ENCODE data around the gene VPS16.

VPS16 gene

DNA sequence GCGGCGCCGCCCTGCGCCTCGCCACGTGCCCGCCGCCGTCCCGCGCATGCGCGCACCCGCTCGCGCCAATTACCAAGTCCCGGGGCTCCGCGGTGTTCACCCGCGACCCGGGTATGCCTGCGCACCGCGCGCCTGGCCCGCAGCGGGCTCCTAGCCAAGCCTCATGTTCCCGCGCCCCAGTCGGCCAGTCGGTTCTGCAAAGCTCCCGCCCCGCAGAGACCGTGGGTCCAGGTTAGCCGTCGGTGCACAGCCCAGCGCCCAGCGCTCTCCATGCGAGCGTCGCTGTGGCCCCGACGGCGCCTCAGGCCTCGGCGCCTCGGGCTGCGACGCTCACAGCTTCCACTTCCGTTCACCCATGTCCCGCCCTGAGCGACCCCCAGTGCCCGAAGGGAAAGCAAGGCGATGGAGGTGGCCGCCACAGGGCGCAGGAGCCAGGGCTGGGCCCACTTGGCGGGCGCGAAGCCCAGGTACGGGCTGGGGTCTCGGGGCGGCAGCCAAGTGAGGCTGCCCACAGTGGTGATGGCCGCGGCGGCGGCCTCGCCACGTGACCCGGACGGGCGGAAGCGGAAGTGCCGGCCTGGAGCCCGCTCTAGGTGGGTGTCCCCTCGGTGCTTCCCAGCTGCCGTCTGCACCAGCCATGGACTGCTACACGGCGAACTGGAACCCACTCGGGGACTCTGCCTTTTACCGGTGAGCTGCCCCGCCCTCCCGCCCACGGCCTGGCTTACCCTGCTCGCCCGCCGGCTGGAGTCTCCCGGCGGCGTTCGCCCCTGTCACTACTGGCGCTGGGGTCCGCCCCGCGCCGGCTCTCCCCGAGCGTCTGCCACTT lies at the start of gene VPS16, which contains the start of gene PCED1A:
TSS of gene VPS16 (plus strand) at position 608 of the 829 bp plus-strand sequence. CDS start at position 638, 30 bp downstream.
TSS of gene PCED1A (minus strand) at position 518 of the 829 bp plus-strand sequence. CDS start 743 bp downstream, outside the sequence.
- peak; percentile 97 for DNase-seq (ENCODE audit: low spot score)

DNA sequence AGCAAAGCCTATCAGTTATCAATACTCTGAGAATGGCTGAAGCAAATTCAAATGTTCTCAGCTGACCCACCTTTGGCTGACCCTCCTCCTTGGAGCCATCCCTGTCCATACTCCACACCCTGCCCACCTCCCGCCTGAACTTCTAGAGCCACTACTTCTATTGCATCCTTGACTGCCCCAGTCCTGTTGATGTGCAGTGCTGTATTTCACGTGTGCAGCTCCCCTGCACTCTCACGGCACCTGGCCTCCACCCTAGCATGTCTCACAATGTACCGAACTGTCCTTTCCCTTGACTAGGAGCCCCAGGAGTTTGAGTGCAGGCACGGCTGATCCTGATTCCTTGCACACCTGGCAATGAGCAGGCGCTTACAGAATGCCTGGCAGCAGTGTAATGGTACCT lies 47.1 kb upstream of the VPS16 start:
- no peak for DNase-seq (ENCODE audit: low spot score)

DNA sequence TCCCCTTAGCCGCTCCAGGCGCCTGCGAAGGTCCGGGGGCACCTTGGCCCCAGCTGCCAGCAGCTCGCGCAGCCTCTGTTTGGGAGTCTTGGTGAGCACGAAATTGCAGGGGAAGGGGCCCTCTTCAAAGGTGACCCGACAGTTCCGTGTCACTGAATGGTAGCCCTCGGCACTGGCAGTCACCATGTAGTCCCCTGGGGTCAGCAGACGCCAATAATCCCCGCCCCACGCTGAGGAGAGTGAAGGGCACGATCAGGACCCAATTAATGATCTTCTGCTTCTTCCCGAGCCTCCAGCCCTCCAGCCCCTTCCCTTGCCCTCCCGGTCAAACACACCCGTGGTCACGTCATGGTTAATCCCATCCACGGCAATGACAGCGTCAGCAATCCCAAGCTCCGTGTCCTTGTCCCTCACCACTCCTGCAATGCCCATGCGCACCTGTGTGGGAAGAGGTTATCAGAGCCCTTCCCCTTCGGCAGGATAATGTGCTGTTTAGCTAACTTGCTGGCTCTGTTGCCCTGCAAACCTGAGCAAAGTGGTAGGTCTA lies 46.3 kb upstream of the VPS16 start:
- DNase-seq (ENCODE audit: low spot score) = no peak

DNA sequence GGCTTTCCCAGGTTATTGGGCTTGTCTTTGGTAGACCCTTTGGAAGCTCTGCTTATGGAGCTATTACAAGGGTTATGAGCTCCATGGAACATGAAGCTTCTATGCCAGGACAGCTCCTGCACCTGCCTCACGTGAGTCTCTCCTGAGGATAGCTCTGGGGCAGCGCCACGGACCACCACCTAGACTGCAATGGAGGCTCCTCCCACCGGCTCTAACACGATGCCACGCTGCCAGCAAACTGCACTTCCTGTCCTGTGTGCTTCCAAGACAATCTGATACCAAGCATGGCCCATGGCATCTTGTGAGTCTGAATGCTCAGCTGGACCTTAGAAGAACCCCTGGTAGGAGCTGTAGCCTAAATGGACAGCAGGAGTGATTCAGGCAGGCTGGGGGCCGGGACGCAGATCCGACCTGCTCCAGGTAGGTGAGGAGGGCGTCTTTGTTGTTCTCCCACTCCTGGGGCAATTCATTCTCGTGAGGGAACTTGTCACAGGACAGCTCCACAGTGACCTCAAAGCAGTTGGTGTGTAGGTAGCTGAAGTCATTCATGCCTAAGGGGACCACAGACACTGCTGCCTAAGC lies 45.6 kb upstream of the VPS16 start:
- no peak for DNase-seq (ENCODE audit: low spot score)

DNA sequence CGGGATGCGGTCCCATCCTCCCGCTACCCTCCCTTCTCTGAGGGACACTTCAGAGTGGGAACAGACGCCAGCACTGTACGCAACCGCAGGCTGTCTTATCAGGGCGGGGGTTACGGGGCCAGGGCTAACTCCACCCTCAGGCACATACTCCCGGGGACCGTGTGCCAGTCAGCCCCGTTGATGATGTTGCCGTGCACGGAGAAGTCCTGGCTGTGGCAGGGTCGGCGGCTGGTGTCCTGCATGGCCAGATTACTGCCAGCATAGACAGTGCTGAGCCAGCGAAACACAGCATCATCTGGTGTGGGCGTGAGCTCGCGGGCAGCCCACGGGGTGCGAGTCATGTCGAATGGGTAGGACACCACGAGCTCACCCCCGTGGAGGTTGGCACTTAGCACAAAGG lies 45.1 kb upstream of the VPS16 start:
- DNase-seq (ENCODE audit: low spot score) = no peak

DNA sequence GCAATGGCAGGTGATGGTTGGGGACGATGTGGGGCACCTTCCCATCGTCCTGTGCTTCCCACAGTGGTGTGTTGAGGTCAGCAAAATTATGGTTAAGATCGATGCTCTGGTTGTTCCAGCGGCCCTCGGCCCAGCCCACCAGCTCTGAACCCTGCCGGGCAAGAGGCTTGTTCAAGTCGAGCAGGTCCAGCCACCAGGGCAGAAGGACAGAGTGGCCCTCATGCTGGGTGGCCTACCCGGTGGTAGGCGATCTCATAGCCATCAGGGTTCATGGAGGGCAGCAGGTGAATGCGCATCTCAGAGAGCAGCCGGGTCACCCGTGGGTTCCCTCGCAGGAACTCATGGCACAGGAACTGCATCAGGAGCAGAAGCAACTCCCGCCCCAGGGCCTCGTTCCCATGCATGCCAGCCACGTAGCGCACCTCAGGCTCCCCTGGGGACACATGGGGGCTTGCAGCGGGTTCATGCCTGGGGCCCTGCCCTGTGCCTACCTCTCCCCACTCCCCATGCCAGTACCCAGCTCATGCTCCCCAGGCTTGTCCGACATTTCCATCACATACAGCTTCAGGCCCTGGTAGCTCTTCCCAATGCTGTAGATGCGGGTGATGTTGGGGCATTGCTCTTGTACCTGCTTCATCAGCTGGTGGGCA lies 44.4 kb upstream of the VPS16 start:
- no peak for DNase-seq (ENCODE audit: low spot score)

DNA sequence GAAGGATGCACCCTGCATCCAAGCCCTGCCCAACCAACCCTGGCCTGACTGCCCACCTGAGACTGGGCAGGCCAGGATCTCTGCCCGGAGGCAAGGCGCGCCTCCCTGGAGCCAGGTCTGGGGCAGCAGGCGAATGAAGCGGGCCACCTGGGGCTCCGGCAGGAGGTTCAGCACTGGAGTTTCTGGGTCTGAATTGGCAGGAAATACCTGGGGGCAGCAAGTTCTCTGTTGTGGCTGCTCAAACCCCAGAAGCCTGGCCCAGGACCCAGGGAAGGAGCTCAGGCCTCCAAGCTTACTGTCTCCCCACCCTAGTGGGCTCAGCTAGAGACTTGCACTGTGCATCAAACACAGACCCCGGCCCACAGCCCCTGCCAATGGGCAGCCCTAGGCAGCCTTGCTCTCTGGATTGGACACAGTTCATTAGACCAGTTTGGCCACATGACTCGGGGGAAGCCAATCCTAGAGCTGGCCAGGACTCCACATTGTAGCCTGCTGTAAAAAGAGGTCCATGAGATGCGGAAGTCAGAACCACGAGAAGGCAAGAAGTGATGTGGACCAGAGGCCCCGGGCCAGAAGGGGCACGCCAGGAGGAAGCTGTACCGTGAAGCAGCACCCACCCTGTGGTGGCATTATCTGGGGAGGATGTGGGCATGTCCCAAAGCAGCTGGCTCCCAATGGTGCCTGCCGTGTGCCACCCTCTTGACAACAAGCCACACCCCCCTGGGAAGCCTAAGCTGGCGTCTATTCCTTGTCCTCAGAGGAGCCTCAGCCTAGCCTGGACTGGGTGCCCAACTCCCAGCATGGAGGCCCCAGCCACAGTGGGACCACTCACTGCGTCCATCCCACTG lies 43.2 kb upstream of the VPS16 start:
- no peak for DNase-seq (ENCODE audit: low spot score)

DNA sequence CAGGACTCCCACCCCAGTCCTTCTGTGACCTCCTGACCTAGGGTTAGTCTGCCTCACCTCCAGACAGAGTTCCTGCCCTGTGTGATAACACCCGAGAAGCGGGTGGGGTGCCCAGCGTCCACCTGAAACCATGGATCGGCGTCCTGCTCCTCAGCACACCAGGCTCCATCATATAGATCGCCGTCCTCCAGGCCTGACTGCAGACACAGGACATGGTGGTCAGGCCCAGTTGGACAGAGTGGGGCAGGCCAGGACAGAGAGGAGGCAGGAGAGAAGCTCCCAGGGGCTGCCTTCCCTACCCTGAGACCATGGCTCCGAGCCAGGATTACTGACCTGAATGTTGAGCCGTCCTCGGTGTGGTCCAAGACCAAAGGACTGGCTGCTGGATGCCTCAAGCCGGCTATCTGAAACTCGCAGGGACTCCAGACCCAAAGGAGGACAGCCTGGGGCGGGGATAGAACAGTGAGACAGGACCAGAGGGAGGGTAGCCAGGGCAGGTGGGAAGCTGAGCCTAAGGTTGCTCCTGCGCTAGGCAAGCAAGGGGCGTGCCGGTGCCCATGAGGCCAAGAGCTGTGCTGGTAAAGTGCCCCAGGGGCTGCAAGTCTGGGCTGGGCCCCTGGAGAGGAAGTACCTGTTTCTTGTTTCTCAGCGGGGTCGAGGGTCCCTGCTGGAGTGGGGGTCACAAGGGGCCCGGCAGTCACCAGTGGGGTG lies 42.3 kb upstream of the VPS16 start:
- no peak for DNase-seq (ENCODE audit: low spot score)

DNA sequence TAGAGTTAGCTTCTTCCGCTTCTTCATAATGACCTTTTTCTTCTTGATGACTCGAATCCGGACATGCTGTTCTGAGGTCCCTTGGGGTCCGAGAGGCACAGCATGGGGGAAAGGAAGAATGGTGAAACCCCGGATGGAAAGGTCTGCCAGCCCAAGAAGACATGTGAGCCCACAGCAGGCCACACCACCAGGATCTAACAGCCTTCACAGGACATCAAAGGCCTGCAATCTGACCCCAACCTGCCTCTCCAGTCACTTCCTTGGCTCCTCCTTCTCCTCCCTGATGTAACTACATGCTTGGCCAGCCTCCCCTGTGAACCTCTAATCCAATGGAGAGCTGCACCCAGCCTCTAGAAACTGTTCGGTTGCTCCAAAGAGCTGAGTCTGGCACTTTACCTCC lies 41.7 kb upstream of the VPS16 start:
- DNase-seq (ENCODE audit: low spot score) = no peak

DNA sequence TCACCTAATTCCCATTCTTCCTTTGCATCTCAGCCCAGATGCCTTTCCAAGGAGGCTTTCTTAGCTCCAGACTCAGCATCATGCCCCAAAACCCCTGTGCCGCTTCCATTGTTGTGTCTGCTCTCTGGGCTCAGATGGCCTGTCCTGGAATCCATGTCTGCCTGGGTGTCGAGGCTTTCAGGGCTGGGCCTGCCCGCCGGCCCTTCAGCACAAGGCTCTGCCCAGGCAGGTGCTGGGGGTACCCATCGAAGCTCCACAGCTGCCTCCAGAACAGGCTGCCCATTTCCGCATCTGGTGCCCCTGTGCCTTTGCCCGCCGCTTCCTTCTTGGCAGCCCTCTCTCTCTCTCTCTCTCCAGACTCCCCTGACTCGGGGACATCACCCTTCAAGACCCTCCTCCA lies 41.3 kb upstream of the VPS16 start:
- no peak for DNase-seq (ENCODE audit: low spot score)

DNA sequence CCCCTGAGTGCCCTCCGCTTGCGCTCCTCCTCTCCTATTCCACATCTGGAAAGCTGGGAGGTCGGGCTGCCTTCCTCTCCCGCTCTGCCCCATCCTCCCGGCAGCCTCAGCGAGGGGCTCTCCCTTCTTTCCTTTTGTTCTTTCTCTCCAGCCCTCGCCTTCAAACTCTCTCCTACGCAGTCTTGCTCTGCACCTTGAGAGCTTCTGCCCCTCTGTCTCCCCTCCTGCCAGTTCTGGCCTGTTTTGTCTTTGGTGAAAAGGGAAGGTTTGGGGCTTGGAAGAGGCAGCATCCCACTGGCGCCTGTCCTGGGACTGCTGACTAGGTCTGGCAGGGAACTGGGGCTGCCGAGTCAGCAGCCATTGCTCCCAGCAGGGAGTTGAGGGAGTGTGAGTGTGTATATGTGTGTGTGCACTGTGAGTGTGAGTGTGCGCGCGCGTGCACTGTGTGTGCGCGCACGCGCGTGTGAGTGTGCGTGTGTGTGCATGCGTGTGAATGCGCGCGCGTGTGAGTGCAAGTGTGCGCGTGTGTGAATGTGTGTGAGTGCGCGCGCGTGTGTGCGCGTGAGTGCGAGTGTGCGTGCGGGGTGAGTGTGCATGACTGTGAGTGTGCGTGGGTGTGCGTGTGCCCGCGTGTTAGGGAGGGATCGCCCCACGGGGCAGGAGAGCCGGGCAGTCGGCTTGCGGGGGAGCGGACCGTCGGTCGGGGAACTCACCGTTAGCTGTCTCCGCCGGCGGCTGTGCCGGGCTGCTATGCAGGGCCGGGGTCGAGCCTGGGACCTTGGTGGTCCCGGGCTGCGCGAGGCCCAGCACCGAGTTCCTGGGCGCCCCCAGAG lies 40.6 kb upstream of the VPS16 start:
- DNase-seq (ENCODE audit: low spot score) = no peak

DNA sequence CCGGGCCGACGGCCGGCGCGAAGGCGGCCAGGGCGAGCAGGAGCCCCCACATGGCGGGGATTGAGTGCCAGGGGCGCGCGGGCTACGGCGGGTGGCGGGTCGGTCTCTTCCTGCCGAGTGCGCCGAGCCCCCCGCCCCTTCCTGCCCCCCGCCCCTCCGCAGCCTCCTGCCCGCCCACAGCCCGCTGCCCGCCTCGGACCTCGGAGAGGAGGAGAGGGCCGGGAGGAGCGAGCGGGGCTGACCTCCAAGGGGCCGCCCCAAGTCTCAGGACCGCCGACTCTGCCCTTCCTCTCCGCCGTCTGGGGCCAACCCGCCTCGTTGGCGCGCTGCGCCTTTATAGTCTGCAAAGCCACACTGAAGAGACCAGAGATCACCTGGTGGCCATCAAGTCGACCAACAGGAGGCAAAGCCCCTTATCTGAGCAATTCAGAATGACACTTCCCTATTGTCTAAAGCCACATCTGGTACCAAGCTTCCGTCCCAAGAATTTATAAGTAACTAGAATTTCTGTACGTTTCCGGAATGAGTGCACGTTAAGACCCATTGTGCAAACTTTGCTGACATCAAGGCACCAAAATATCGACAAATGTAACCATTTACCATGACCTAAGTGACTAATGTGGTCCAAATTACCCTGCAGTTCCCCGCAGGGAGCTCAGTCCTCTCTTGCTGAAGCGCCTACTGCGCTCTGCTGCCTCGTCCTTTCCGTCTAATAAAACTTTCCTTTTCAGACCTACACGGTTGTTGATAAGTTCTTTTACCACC lies 39.8 kb upstream of the VPS16 start, which contains the start of gene CPXM1:
TSS of gene CPXM1 (minus strand) at position 107 of the 765 bp plus-strand sequence. CDS start at position 52, 55 bp downstream.
- no peak for DNase-seq (ENCODE audit: low spot score)

DNA sequence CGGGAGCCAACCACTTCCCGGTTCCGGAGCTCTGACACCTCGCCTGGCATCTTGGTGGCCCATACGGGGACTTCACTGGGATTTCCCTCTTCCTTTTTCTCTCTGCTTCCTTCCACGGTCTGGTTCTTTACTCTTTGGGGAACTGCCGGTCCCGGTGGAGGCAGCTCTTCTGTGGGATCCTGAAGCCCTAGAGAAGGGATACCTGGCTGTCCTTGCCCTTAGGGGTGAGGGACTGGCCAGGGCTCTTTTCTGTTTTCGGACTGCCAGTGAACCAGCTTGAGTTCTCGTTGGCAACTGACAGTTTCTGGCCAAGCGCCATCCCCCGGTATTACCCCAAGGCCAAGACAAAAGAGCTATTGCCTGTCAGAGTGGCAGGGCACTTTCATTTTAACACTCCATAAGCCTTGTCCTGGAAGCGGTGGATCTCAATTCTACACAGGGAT lies 39.2 kb upstream of the VPS16 start:
- DNase-seq (ENCODE audit: low spot score) = no peak

DNA sequence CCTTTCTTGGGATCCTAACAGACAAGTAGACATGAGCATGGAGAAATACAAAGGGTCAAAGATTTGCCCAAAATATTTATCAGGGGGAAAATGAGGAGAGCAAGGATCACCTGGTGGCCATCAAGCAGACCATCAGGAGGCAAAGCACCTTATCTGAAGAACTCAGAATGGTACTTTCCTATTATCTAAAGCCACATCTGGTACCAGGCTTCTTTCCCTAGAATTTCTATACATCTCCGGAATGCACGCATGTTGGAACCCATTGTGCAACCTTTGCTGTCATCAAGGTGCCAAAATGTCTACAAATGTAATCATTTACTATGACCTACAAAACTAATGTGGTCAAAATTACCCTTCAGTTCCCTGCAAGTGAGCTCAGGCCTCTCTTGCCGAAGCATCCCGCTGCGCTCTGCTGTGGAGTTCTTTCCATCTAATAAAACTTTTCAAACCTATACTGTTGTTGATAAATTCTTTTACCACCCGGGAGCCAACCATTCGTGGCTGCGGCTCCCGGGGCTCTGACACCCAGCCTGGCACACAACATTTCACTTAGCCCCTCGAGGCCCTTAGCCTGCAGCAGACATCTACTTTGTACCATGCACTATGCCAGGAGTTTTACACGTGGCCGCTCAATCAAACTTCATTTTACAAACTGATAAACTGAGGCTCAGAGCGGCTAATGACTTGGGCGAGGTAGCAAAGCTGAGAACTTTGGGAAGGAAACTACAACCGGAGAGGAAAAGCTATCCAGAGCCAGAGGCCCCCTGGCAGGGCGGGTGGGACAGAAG lies 36.3 kb upstream of the VPS16 start:
- no peak for DNase-seq (ENCODE audit: low spot score)

DNA sequence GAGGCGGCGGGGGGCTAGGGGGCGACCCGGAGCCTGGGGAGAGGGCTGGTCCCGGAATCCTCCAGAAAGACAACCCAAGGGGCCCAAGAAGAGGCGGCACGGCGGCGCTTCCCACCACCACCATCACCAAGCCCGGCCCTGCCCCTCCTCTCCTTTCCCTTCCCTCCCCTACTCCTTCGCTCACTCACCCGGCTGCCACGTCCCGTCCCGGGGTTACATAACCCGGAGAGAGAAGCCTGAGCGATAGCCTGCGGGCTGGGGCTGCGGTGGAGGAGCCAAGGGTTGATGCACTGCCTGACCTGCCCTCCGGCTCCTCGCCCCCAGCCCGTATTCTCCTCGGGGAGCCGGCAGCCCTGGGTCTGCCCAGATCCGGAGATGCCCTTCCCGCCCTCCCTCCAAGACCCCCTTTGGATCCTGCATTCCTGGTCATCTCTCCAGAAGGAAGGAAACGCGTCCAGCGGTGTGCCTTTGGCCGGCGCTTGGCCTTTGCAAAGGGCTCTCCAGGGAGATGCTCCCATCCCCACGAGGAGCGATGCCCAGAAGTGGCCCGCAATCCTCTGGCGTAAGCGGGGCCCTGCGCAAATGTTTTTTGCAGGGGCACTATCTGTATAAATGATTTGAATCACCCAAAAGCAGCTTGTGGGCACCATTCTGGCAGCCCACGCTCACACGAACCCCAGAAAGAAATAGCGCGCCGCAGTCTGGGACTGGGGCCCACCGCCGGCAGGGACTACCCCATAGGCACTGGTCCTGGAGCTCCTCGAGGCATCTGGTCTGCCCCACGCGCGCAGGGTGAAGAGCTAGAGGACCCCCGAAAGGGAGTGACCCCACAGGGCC lies 35.5 kb upstream of the VPS16 start:
- DNase-seq (ENCODE audit: low spot score) = no peak

DNA sequence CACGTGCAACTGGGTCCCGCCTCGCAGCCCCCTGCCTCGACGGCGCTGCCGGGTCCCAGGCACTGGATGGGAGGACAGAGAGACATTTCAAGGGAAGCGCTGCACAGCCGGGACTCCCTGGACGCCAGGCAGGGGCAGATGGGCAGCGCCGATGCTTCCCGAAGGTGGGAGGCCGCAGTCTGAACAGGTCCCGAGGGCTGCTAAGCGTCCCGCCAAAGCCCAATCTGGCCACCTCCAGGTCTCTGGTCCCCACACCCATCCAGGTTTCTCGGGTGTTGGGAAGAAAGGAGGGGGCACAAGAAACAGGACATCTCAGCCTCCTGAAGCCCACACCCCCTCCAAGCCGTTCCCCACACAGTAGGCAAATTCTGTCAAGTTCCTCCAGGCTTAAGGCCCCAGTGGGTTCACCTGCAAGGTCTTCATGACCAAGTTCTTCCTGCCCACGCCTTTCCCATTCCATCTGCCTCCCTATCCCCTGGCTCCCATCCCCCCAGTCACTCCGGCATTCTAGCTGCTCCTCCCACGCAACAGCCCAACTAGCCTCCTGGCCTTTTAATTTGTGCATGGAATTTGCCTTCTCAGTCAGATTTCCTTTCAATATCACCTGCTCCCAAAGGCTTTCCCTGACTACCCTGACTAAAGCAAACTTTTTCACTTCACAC lies 34.7 kb upstream of the VPS16 start:
- DNase-seq (ENCODE audit: low spot score) = no peak

DNA sequence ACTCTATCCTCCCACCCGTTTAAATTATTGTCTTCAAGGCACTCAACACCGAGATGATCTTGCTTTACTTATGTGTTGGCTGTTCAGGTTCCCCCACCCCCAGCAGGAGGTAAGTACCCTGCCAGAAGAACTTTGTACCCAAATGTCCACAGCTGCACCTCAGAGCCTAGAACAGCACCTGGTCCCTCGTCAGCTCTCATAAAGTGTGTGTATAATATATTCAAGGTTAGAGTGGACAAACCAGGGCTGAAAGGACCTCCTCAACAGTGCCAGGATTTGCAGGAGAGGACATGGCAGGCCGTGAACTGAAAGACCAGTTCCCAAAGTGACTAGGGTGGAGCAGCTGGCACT lies 34.2 kb upstream of the VPS16 start:
- no peak for DNase-seq (ENCODE audit: low spot score)
